ENCODE measurements around the gene UGT1A5.

Gene UGT1A5

GRCh38 chr2:233712611-233713261 is at the start of gene UGT1A5:
UGT1A5 (plus strand) TSS chr2:233712907; CDS start chr2:233712992, 85 bp downstream.
- Mint-ChIP-seq H3K27ac (no peak within 1 kb of the TSS), H3K4me1 (peaks cover 6% of the 10 kb centered on the region)

GRCh38 chr2:233663911-233664310 is 48.8 kb upstream of the UGT1A5 start:
- H3K9me3 Mint-ChIP-seq = no peaks in the 10 kb centered on the region
- H3K4me3 Mint-ChIP-seq = no peak overlapping the region
- no peaks in the 10 kb centered on the region for H3K4me1 Mint-ChIP-seq
- no peak overlapping the region for H3K27ac Mint-ChIP-seq
- no peaks in the 10 kb centered on the region for H3K36me3 Mint-ChIP-seq
- ATAC-seq (no peak), DNase-seq (ENCODE audit: low spot score in 2 of 2) (no peak)

More at GRCh38 chr2:233712611-233713261, at the start of gene UGT1A5:
- no peaks in the 10 kb centered on the region for H3K9me3 Mint-ChIP-seq
- DNase-seq (ENCODE audit: low spot score in 2 of 2) (no peak), ATAC-seq (no peak)
- H3K4me3 Mint-ChIP-seq = no peak within 1 kb of the TSS
- no peaks in the 10 kb centered on the region for H3K36me3 Mint-ChIP-seq

GRCh38 chr2:233668605-233669260 is 44.0 kb upstream of the UGT1A5 start:
- no peak overlapping the region for H3K4me3 Mint-ChIP-seq
- no peaks in the 10 kb centered on the region for H3K4me1 Mint-ChIP-seq
- ATAC-seq (no peak), DNase-seq (ENCODE audit: low spot score in 2 of 2) (no peak)
- no peak overlapping the region for H3K27ac Mint-ChIP-seq
- no peaks in the 10 kb centered on the region for H3K9me3 Mint-ChIP-seq
- H3K36me3 Mint-ChIP-seq = no peaks in the 10 kb centered on the region

- no peaks in the 10 kb centered on the region for H3K36me3 Mint-ChIP-seq
- H3K9me3 Mint-ChIP-seq = no peaks in the 10 kb centered on the region
- H3K4me3 Mint-ChIP-seq = no peak within 1 kb of the TSS
- no peak within 1 kb of the TSS for H3K27ac Mint-ChIP-seq
- ATAC-seq = no peak
- no peaks in the 10 kb centered on the region for H3K4me1 Mint-ChIP-seq
- DNase-seq (ENCODE audit: low spot score in 2 of 2) = no peak
Measured at GRCh38 chr2:233671290-233672161, 41.2 kb upstream of the UGT1A5 start, which contains the start of gene UGT1A9. UGT1A9 (plus strand) TSS chr2:233671898; CDS start chr2:233671935, 37 bp downstream.

- H3K27ac Mint-ChIP-seq = no peak overlapping the region
- DNase-seq (ENCODE audit: low spot score in 2 of 2) (no peak), ATAC-seq (no peak)
- H3K9me3 Mint-ChIP-seq = no peaks in the 10 kb centered on the region
- H3K4me1 Mint-ChIP-seq = no peaks in the 10 kb centered on the region
- no peaks in the 10 kb centered on the region for H3K36me3 Mint-ChIP-seq
- no peak overlapping the region for H3K4me3 Mint-ChIP-seq
Measured at GRCh38 chr2:233672886-233673285, 39.8 kb upstream of the UGT1A5 start.

GRCh38 chr2:233673896-233674295 is 38.8 kb upstream of the UGT1A5 start:
- Mint-ChIP-seq H3K4me3 (no peak overlapping the region), H3K36me3 (no peaks in the 10 kb centered on the region), H3K4me1 (no peaks in the 10 kb centered on the region), H3K27ac (no peak overlapping the region), H3K9me3 (no peaks in the 10 kb centered on the region)
- ATAC-seq (no peak), DNase-seq (ENCODE audit: low spot score in 2 of 2) (no peak)

- Mint-ChIP-seq H3K9me3 (no peaks in the 10 kb centered on the region), H3K36me3 (no peaks in the 10 kb centered on the region), H3K27ac (no peak overlapping the region), H3K4me3 (no peak overlapping the region), H3K4me1 (no peaks in the 10 kb centered on the region)
- no peak for DNase-seq (ENCODE audit: low spot score in 2 of 2)
- ATAC-seq = no peak
Measured at GRCh38 chr2:233674314-233674713, 38.4 kb upstream of the UGT1A5 start.

- H3K4me3 Mint-ChIP-seq = no peak overlapping the region
- H3K4me1 Mint-ChIP-seq = no peaks in the 10 kb centered on the region
- H3K36me3 Mint-ChIP-seq = no peaks in the 10 kb centered on the region
- H3K9me3 Mint-ChIP-seq = no peaks in the 10 kb centered on the region
- H3K27ac Mint-ChIP-seq = no peak overlapping the region
- DNase-seq (ENCODE audit: low spot score in 2 of 2) (no peak), ATAC-seq (no peak)
Measured at GRCh38 chr2:233674995-233675394, 37.7 kb upstream of the UGT1A5 start.

- DNase-seq (ENCODE audit: low spot score in 2 of 2) = no peak
- Mint-ChIP-seq H3K4me1 (no peaks in the 10 kb centered on the region), H3K4me3 (no peak overlapping the region), H3K9me3 (no peaks in the 10 kb centered on the region), H3K27ac (no peak overlapping the region), H3K36me3 (no peaks in the 10 kb centered on the region)
- no peak for ATAC-seq
Measured at GRCh38 chr2:233676046-233676445, 36.7 kb upstream of the UGT1A5 start.

- ATAC-seq = no peak
- Mint-ChIP-seq H3K27ac (no peak overlapping the region), H3K4me3 (no peak overlapping the region), H3K36me3 (no peaks in the 10 kb centered on the region), H3K9me3 (no peaks in the 10 kb centered on the region), H3K4me1 (no peaks in the 10 kb centered on the region)
- DNase-seq (ENCODE audit: low spot score in 2 of 2) = no peak
Measured at GRCh38 chr2:233679196-233679595, 33.5 kb upstream of the UGT1A5 start.

GRCh38 chr2:233680361-233681045 is 32.2 kb upstream of the UGT1A5 start:
- no peaks in the 10 kb centered on the region for H3K9me3 Mint-ChIP-seq
- H3K27ac Mint-ChIP-seq = no peak overlapping the region
- no peaks in the 10 kb centered on the region for H3K4me1 Mint-ChIP-seq
- no peak overlapping the region for H3K4me3 Mint-ChIP-seq
- ATAC-seq = no peak
- H3K36me3 Mint-ChIP-seq = no peaks in the 10 kb centered on the region
- no peak for DNase-seq (ENCODE audit: low spot score in 2 of 2)

- H3K36me3 Mint-ChIP-seq = no peaks in the 10 kb centered on the region
Measured at GRCh38 chr2:233681521-233682099, 31.1 kb upstream of the UGT1A5 start, which contains the start of gene UGT1A7. UGT1A7 (plus strand) TSS chr2:233681901; CDS start chr2:233681938, 37 bp downstream.

GRCh38 chr2:233684640-233685039 is 28.1 kb upstream of the UGT1A5 start:
- no peak for DNase-seq (ENCODE audit: low spot score in 2 of 2)
- Mint-ChIP-seq H3K4me1 (no peaks in the 10 kb centered on the region), H3K9me3 (no peaks in the 10 kb centered on the region), H3K27ac (no peak overlapping the region), H3K36me3 (no peaks in the 10 kb centered on the region), H3K4me3 (no peak overlapping the region)
- ATAC-seq = no peak

More at GRCh38 chr2:233681521-233682099, 31.1 kb upstream of the UGT1A5 start, which contains the start of gene UGT1A7:
- no peaks in the 10 kb centered on the region for H3K9me3 Mint-ChIP-seq
- no peak for ATAC-seq
- no peak within 1 kb of the TSS for H3K4me3 Mint-ChIP-seq
- H3K4me1 Mint-ChIP-seq = no peaks in the 10 kb centered on the region
- H3K27ac Mint-ChIP-seq = no peak within 1 kb of the TSS
- no peak for DNase-seq (ENCODE audit: low spot score in 2 of 2)

GRCh38 chr2:233686928-233687327 is 25.8 kb upstream of the UGT1A5 start:
- H3K9me3 Mint-ChIP-seq = no peaks in the 10 kb centered on the region
- H3K4me3 Mint-ChIP-seq = no peak overlapping the region
- DNase-seq (ENCODE audit: low spot score in 2 of 2) = no peak
- no peaks in the 10 kb centered on the region for H3K4me1 Mint-ChIP-seq
- ATAC-seq = no peak
- no peak overlapping the region for H3K27ac Mint-ChIP-seq
- H3K36me3 Mint-ChIP-seq = no peaks in the 10 kb centered on the region

GRCh38 chr2:233688341-233688740 is 24.4 kb upstream of the UGT1A5 start:
- ATAC-seq (no peak), DNase-seq (ENCODE audit: low spot score in 2 of 2) (no peak)
- no peak overlapping the region for H3K4me3 Mint-ChIP-seq
- no peaks in the 10 kb centered on the region for H3K9me3 Mint-ChIP-seq
- H3K27ac Mint-ChIP-seq = no peak overlapping the region
- no peaks in the 10 kb centered on the region for H3K36me3 Mint-ChIP-seq
- no peaks in the 10 kb centered on the region for H3K4me1 Mint-ChIP-seq
